ENCODE results near the gene MDN1. TPM values are rescaled to one million over a fixed set of nuclear protein-coding genes. Genes with fewer than 3 reads are reported as not detected.

The MDN1 gene
- total and polyA plus RNA-seq, 2 of the 8 experiments (the other 6 are each of a cell fraction or from before 2014, with no cell fraction given), result 53.5 to 179 TPM

DNA sequence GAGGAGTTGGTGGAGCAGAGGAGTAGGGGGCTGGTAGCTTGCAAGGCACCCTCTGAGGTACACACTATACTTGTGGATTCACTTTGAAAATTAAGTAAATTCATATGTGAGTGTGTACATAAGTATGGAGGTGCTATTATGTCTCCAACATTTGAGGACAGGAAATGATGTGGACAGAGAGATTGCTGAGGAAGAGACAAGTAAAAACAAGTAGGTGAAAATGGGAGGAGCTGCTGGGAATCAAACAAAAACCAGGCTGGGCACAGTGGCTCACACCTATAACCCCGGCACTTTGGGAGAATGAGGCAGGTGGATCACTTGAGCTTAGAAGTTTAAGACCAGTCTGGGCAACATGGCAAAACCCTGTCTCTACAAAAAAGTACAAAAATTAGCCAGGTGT is 111.8 kb downstream of the MDN1 start:
- H3K27ac ChIP-seq (ENCODE audit: low read depth, low read length), result no peak overlapping the region
- H4K20me1 ChIP-seq (replicated peaks in 1 of 2; ENCODE audit: control insufficient read depth in 1 of 2, insufficient read depth in 2 of 2, low read length in 2 of 2), result no peaks in the 10 kb centered on the region
- TF ChIP-seq RBBP5 (IDR thresholded peaks at IDR 0.05; ENCODE audit: borderline replicate concordance, low read depth, low read length) (no peak), JUN (IDR thresholded peaks at IDR 0.05; ENCODE audit: low read depth, low read length) (no peak), MAFK (IDR thresholded peaks at IDR 0.05; ENCODE audit: low read depth, low read length) (no peak), USF2 (IDR thresholded peaks at IDR 0.05; ENCODE audit: low read length) (no peak), RAD21 (IDR thresholded peaks at IDR 0.05 in 1 of 2, conservative IDR thresholded peaks at IDR 0.05 in 1 of 2; ENCODE audit: low read depth in 2 of 2, low read length in 2 of 2) (no peak), NRF1 (IDR thresholded peaks at IDR 0.05; ENCODE audit: low read depth, low read length) (no peak), TCF12 (IDR thresholded peaks at IDR 0.05; ENCODE audit: low read depth, low read length) (no peak), PHF8 (conservative IDR thresholded peaks at IDR 0.05; ENCODE audit: low read depth, low read length) (no peak), TBP (IDR thresholded peaks at IDR 0.05; ENCODE audit: low read depth, low read length) (no peak), EP300 (IDR thresholded peaks at IDR 0.05; ENCODE audit: borderline replicate concordance in 1 of 2, low read depth in 2 of 2, low read length in 2 of 2) (no peak), SIRT6 (IDR thresholded peaks at IDR 0.05; ENCODE audit: low read length) (no peak), RNF2 (IDR thresholded peaks at IDR 0.05; ENCODE audit: borderline replicate concordance, low read depth, low read length, missing control alignments, poor library complexity, severe bottlenecking) (no peak)

More for the DNA sequence above, 111.8 kb downstream of the MDN1 start:
- H2AK5ac ChIP-seq (ENCODE audit: low read depth, low read length), result no peak overlapping the region
- H3K4ac ChIP-seq (replicated peaks; ENCODE audit: insufficient read length, low read depth, low read length), result no peak overlapping the region
- FAIRE-seq, result no peak
- no peak overlapping the region for H3K4me3 ChIP-seq (ENCODE audit: extremely low read depth in 1 of 4, insufficient read depth in 2 of 4, low read depth in 3 of 4, low read length in 4 of 4)
- no peak overlapping the region for H2BK5ac ChIP-seq (ENCODE audit: low read depth, low read length)
- 92% methylated on average over 1 of the region's 1 CpG; no CpG with 5 or more reads in 1 of the 2 experiments for WGBS, 2 experiments (ENCODE audit: extremely low coverage in 1 of 2, insufficient coverage in 1 of 2, insufficient read length in 1 of 2, insufficient replicate concordance in 2 of 2, low coverage in 1 of 2, low lambda C conversion rate in 2 of 2, missing lambda C conversion rate in 1 of 2)
- no peaks in the 10 kb centered on the region for H3K4me1 ChIP-seq (replicated peaks in 1 of 4; ENCODE audit: control insufficient read depth in 3 of 4, insufficient read depth in 4 of 4, low read length in 3 of 4)
- H3K9ac ChIP-seq (replicated peaks in 1 of 4; ENCODE audit: extremely low read depth in 1 of 4, low read depth in 3 of 4, low read length in 3 of 4), result no peak overlapping the region
- H2BK20ac ChIP-seq (ENCODE audit: low read length), result no peak overlapping the region
- no peaks in the 10 kb centered on the region for H3K79me1 ChIP-seq (ENCODE audit: low read depth, low read length)
- H4K8ac ChIP-seq (ENCODE audit: extremely low read depth, insufficient read depth, low read length), result no peak overlapping the region
- no peak overlapping the region for H3K56ac ChIP-seq (replicated peaks; ENCODE audit: insufficient read length, low read depth, low read length)
- no peak for DNase-seq (ENCODE audit: low read depth in 1 of 2, low spot score in 2 of 2)
- H3K9me3 ChIP-seq (ENCODE audit: insufficient read depth in 2 of 2, low read depth in 1 of 2, low read length in 1 of 2), result no peaks in the 10 kb centered on the region
- H2BK15ac ChIP-seq (ENCODE audit: low read length), result no peak overlapping the region
- no peaks in the 10 kb centered on the region for H3K27me3 ChIP-seq (replicated peaks in 1 of 4; ENCODE audit: control insufficient read depth in 3 of 4, extremely low read depth in 1 of 4, insufficient read depth in 3 of 4, low read length in 3 of 4)
- H3K23me2 ChIP-seq (ENCODE audit: low read depth, low read length), result no peaks in the 10 kb centered on the region
- no peaks in the 10 kb centered on the region for H3K79me2 ChIP-seq (ENCODE audit: control insufficient read depth in 1 of 2, insufficient read depth in 2 of 2, low read length in 2 of 2)
- CTCF ChIA-PET (ENCODE audit: partially characterized antibody), result interaction anchor here (0.6 to 1.4 kb wide), 5 partner anchors 9 to 59 kb away, joined by 3 to 4 read pairs (median 3); no protein-coding TSS in a partner anchor
- peaks cover 30 to 89% (median 77%) of the 10 kb centered on the region in 4 experiments for H3K36me3 ChIP-seq (ENCODE audit: control insufficient read depth in 2 of 4, insufficient read depth in 4 of 4, low read length in 3 of 4)
- H4K5ac ChIP-seq (ENCODE audit: insufficient read length, low read depth, low read length), result no peak overlapping the region
- H2AFZ ChIP-seq (ENCODE audit: low read length), result no peak overlapping the region
- no peak overlapping the region for H2BK12ac ChIP-seq (ENCODE audit: low read depth, low read length)
- H3K4me2 ChIP-seq (ENCODE audit: insufficient read depth in 1 of 2, low read depth in 2 of 2, low read length in 2 of 2), result no peak overlapping the region
- H4K91ac ChIP-seq (replicated peaks; ENCODE audit: insufficient read length, low read length), result no peak overlapping the region
- H3K14ac ChIP-seq (ENCODE audit: insufficient read length), result no peak overlapping the region
- POLR2A ChIA-PET (ENCODE audit: partially characterized antibody), result interaction anchor here (1.1 kb wide), 2 partner anchors 13 to 33 kb away, joined by 3 read pairs; no protein-coding TSS in a partner anchor
- H3K18ac ChIP-seq (ENCODE audit: extremely low read depth, low read length), result no peak overlapping the region
- H2BK120ac ChIP-seq (replicated peaks; ENCODE audit: low read depth, low read length), result no peak overlapping the region
- no peak overlapping the region for H3K23ac ChIP-seq (ENCODE audit: insufficient read length)
